ENCODE data around the gene FAM83F. TPM values are rescaled to one million over a fixed set of nuclear protein-coding genes. Genes with fewer than 3 reads are reported as not detected.

FAM83F gene
- total and polyA plus RNA-seq, 10 of the 15 experiments (the other 5 are each of a cell fraction or from before 2014, with no cell fraction given) = 0.01 to 0.05 (median 0.01) TPM; not detected in 7

GRCh38 chr22:40037320-40037719 is 42.6 kb downstream of the FAM83F start:
- ChIA-PET CTCF (interaction anchor here (0.7 to 6.5 kb wide), 22 partner anchors 9 to 862 kb away, joined by 3 to 68 read pairs (median 4); partner anchors contain the start of genes ADSL, CACNA1I and MIEF1), POLR2A (no interaction called here), RAD21 (ENCODE audit: unreplicated experiment) (interaction anchor here (0.7 to 3.4 kb wide), 16 partner anchors 9 to 867 kb away, joined by 3 to 16 read pairs (median 4); partner anchors contain the start of genes ADSL, ATF4 and MIEF1), SMC1A (ENCODE audit: uncharacterized antibody, unreplicated experiment) (interaction anchor here (0.6 to 7.3 kb wide), 12 partner anchors 13 to 544 kb away, joined by 3 to 67 read pairs (median 4); partner anchors contain the start of gene ADSL)
- FAIRE-seq (no peak), ATAC-seq (no peak), DNase-seq (ENCODE audit: low read depth, low spot score) (no peak)
- no peaks in the 10 kb centered on the region for H3K79me2 ChIP-seq (ENCODE audit: control insufficient read depth, insufficient read depth, low read length)
- no peaks in the 10 kb centered on the region for H3K9me3 ChIP-seq (replicated peaks; ENCODE audit: control insufficient read depth, insufficient read depth, low read length)
- H2AFZ ChIP-seq (ENCODE audit: control insufficient read depth, low read depth, low read length) = no peak overlapping the region
- no peaks in the 10 kb centered on the region for H3K36me3 ChIP-seq (ENCODE audit: control insufficient read depth in 2 of 2, insufficient read depth in 2 of 2, low read length in 1 of 2)
- no peak overlapping the region for H3K4me3 ChIP-seq
- WGBS (ENCODE audit: insufficient coverage, insufficient replicate concordance, low lambda C conversion rate, missing lambda C conversion rate) = 15% methylated on average over 3 of the region's 3 CpGs
- no TSS peak for BruUV-seq (replicated peaks)
- TF ChIP-seq SMC3 (IDR thresholded peaks at IDR 0.05; ENCODE audit: borderline replicate concordance, low read length) (no peak), PBX3 (IDR thresholded peaks at IDR 0.05; ENCODE audit: insufficient replicate concordance, low read depth, low read length) (no peak), HDAC6 (IDR thresholded peaks at IDR 0.05; ENCODE audit: unreplicated experiment) (no peak)
- no peak overlapping the region for H3K4me2 ChIP-seq (ENCODE audit: control insufficient read depth, insufficient read depth)
- H3K4me1 ChIP-seq (ENCODE audit: control insufficient read depth, insufficient read depth, low read length) = no peaks in the 10 kb centered on the region
- H3K27me3 ChIP-seq (replicated peaks in 1 of 2; ENCODE audit: control insufficient read depth in 2 of 2, insufficient read depth in 2 of 2, low read length in 1 of 2) = peaks cover 6 to 9% of the 10 kb centered on the region in 2 experiments
- intact Hi-C loops (cut with micrococcal nuclease; ENCODE audit: unreplicated experiment) (loop anchor here (5.0 kb wide), 1 partner anchor 545 kb away; no protein-coding TSS in a partner anchor), in situ Hi-C loops (cut with MboI) (loop anchor here (10.0 kb wide), 1 partner anchor 693 kb away; the partner anchor contains the start of gene SYNGR1)
- H3K9ac ChIP-seq (ENCODE audit: control insufficient read depth, insufficient read depth, low read length) = no peak overlapping the region
- no peak overlapping the region for H3K27ac ChIP-seq (ENCODE audit: control insufficient read depth, insufficient read depth)
- no peaks in the 10 kb centered on the region for H4K20me1 ChIP-seq (ENCODE audit: control insufficient read depth, insufficient read depth)

All from GM12878 (cell line).